GM15510 (cell line): Measurements from ENCODE around the gene SRGAP1.

Experiments
- POLR2A ChIP-seq: IDR thresholded peaks from 3 replicates; pipeline ENCODE4 v1.6.1; 2011; ENCODE audit warnings: borderline replicate concordance; ENCODE audit not compliant: insufficient read length; ENCODE audit errors: extremely low read depth

SRGAP1 gene

DNA sequence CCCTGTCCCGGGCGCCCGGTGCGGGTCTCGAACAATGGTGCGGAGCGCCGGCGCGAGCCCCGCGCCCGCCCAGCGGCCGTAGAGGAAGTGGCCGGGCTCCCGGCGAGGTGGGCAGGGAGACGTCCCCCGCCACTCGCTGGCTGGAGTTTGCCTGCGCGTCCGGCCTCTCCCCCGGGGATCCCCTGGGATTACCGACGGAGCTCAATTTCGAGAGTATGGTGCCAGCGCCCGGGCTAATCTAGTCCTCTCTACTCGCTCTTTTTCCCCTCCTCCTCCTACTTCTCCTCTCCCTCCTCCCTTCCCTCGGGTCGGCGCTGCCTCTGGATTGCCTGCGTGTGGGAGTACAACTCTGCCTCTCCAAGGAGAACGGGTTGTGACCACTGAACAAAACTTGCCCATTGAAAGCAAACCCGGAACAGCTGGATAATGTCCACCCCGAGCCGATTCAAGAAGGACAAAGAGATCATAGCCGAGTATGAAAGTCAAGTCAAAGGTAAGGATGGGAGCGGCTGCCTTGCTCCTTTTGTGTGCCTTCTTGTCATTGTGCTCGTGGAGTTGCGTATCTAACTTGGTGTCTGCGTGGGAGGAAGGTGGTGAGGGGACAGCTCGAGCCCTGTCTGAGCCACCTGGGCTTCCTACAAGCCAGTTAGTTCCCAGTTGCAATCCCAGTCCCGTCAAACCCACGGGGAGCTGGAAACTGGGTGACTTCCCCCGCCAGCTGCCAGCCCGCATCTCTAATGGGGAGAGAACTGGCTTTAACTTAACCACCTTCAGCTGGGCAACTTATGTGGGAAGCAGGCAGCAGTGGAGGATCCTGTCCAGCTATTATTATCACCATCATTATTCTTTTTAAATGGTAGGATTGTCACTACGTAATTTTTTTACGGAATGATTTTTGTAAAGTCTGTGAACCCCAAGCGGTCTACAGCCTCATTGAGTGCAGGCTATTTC is at the start of gene SRGAP1:
Gene SRGAP1, plus strand, starts transcription at position 310 of the 951 bp plus-strand sequence. Its CDS starts 117 bp downstream, at position 427.
- TF ChIP-seq POLR2A, result no peak

DNA sequence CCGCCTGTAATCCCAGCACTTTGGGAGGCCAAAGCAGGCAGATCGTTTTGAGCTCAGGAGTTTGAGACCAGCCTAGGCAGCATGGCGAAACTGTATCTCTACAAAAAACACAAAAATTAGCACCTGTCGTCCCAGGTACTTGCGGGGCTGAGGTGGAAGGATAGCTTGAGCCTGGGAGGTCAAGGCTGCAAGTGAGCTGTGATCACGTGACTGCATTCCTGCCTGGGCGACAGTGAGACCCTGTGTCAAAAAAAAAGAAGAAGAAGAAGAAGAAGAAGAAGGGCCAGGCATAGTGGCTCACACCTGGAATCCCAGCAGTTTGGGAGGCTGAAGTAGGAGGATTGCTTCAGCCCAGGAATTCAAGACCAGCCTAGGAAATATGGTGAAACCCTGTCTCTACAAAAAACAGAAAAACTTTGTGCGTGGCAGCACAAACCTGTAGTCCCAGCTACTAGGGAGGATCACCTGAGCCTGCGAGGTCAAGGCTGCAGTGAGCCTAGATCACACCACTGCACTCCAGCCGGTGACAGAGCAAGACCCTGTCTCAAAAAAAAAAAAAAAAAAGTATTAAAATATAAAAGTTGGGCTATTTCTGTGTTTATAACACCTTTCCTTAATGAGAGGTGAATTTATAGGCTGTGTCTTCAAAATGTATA is 49.3 kb upstream of the SRGAP1 start:
- TF ChIP-seq POLR2A, result no peak

DNA sequence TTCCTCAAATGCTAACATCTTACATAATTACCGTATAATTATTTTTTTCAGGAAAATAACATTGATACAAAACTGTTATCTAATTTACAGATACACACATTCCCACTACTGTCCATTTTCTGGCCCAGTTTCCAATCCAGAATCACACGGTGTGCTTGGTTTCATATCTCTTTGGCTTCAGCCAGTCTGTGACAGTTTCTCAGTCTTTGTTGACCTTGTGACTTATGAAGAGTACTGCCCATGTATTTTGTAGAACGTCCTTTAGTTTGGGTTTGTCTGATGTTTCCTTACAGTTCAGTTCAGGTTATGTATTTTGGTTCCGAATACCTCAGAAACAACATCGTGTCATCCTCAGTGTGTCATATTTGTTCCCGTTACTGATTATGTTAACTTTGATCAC is 48.6 kb upstream of the SRGAP1 start:
- TF ChIP-seq POLR2A, result no peak

DNA sequence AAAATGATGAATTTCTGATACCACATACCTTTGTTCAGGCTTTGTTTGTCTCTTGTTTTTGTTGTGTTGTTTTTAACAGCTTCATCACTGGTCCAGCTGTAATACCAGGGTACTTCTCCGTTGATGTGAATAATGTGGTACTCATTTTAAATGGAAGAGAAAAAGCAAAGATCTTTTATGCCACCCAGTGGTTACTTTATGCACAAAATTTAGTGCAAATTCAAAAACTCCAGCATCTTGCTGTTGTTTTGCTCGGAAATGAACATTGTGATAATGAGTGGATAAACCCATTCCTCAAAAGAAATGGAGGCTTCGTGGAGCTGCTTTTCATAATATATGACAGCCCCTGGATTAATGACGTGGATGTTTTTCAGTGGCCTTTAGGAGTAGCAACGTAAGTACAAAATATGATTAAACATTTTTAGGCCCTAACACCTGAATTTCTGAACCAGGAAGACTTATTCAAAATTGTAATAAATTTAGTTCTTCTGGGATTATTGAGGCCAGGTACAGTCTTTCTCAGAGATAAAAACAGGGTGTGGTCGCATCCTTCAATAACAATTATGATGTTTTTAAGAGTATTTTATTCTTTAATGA is 42.4 kb upstream of the SRGAP1 start:
- TF ChIP-seq POLR2A, result no peak

DNA sequence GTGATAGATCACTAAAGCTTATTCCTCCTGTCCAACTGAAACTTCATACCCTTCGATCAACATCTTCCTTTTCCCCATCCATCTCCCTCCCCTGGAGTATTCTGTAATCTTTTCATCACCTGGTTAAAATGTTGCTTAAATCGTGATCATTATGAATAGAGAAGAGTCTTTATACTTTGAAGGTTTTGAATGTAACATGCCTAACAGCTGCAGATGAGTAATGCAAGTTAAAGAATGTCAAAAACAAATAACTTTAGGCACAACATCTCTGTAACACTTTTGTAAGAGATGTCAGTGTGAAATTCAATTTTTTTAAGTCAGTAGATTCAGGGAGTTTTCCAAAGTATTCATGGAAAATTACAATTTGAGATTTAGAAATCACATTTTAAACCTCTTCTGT is 39.8 kb upstream of the SRGAP1 start:
- no peak for TF ChIP-seq POLR2A

DNA sequence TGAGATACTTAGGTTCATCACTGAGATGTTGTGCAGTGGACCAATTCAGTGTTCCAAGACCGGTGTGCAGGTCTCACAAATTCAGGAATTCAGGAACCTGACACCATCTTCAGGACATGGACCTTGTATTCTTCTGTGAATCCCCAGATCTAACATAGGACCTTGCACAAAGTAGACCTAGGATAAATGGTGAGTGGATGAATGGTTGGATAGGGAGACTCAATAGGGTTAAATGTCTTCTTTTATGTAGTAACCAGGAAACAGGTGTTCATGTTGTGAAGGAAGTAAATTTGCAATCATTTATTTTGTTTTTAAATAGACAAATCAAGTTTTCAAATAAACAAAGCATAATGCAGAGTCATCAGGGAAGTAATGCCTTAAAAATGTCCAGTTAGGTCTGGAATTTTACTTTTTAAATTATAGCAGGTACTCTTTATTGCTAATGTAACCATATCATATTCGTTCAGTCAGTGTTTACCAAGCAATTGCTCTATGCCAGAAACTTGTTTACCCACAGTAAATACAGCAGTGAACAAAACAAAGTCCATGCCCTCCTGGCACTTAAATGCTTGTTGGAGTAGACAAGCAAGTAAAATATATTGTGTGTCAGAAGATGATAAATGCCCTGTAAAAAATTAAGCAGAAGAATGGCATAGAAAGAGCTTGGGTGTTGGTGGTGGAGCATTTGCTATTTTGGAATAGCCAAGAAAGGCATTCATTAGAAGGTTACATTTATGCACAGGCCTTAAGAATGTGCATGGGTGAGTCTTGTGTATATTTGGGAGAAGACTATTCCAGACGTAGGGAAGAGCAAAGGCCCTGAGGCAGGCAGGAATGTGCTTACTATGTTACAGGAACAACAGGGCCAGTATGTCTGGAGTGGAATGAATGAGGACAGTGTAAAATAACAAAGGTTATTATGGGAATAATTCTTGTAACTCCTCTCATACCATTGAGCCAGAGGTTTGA is 38.5 kb upstream of the SRGAP1 start:
- no peak for TF ChIP-seq POLR2A

DNA sequence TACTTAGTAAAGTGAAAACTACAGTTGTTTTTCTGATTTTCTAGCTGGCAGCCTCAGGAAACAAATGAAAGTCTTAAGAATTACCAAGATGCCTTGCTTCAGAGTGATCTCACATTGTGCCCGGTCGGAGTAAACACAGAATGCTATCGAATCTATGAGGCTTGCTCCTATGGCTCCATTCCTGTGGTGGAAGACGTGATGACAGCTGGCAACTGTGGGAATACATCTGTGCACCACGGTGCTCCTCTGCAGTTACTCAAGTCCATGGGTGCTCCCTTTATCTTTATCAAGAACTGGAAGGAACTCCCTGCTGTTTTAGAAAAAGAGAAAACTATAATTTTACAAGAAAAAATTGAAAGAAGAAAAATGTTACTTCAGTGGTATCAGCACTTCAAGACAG is 35.9 kb upstream of the SRGAP1 start:
- TF ChIP-seq POLR2A, result no peak

DNA sequence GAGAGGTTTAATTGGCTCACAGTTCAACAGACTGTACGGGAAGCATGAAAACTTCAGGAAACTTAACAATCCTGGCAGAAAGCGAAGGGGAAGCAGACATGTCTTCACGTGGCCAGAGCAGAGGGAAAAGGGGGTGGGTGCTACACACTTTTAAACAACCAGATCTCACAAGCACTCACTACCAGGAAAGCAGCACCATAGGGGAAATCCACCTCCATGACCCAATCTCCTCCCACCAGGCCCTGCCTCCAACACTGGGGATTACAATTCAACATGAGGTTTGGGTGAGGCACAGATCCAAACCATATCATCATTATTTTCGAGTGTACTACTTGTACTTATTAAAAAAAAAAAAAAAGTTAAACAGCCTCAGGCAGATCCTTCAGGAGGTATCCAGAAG is 34.9 kb upstream of the SRGAP1 start:
- TF ChIP-seq POLR2A, result no peak

DNA sequence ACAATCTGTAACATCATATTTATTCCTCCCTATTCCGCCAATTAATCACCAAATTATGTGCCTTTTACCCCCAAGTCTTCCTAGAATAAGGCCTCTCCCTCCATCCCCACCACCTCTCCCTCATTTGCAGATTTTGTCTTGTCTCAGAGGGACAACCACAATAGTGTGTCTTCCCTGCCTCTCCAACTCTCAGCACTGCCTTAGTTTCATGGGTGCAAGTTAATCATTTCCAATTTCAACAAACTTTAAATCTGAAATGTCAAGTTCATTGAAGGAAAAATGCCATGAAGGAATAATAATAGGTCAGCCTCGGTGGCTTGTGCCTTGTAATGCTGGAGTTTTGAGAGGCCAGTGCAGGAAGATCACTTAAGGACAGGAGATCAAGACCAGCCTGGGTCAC is 33.2 kb upstream of the SRGAP1 start:
- TF ChIP-seq POLR2A, result no peak

DNA sequence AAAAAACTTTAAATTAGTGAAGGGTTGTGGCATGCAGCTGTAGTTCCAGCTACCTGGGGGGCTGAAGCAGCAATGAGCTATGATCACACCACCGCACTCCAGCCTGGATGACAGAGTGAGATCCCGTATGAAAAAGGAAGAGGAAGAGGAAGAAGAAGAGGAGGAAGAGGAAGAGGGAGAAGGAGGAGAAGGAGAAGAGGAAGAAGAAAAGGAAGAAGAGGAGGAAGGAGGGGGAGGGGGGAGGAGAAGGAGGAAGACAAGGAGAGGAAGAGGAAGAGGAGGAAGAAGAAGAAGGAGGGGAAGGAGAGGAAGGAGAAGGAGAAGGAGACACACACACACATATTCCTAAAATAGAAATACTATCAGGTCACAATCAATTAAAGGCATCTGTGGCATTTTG is 32.7 kb upstream of the SRGAP1 start:
- TF ChIP-seq POLR2A, result no peak

DNA sequence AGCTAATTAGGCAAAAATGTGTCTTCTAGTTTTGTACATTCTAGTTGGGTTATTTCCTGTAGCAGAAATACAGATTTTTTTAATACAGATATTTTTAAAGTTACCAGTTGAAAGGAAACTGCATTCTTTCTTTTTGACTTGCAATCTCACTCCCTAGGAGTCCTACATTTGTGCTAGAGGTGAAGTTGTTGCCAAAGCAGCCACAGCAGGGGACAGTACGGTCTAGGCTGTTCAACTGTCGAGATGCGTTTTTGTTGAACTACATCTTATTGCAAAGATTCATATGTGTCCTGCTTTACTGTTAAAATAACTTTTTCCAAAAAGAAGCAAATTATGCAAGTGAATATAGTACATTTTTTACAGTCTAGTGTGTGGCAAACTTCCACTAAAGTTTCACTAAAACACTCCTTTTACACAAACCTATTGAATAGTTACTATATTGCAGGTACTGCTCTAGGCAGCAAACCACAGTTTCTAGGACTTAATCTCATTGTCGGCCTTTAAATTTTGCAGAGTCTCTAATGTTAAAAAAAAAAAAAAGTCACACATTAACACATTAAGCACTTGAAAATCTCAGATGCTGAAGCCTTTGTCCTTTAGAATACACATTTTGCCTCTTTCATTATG is 30.2 kb upstream of the SRGAP1 start:
- no peak for TF ChIP-seq POLR2A

DNA sequence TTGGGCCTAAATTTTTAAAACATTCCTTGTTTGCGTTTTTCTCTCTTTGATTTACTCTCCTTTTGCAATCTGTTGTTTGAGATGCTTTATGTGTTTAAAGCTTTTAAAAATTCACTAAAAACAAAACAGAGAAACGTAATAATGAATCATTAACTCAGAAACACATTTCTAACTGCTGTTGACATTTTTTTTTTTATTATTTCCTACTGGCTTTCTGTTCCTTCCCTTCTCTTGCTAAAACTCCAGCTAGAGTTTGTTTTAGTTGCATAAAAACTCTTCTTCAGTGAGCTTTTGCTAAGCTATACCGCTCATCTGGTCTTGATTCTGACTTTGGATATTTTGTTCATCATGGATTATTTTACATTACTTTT is 29.0 kb upstream of the SRGAP1 start:
- TF ChIP-seq POLR2A, result no peak

DNA sequence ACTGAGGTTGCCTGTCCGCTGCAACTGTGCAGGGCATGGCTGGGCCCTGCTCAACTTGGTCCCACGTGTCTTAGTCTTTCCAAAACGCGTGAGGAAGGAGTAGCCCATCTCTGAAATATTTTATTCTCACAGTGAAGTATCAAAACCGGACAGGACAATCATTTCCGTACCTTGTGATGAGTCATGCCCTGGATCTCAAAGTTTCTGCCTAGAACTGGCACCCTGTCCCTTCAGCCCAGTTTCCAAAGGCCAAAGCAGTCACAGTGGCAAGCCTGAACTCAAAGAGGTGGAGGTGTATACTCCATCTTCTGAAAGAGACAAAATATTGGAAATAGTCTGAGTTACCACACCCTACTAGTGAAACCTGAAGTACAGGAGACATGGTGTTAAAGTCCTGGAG is 28.5 kb upstream of the SRGAP1 start:
- no peak for TF ChIP-seq POLR2A

DNA sequence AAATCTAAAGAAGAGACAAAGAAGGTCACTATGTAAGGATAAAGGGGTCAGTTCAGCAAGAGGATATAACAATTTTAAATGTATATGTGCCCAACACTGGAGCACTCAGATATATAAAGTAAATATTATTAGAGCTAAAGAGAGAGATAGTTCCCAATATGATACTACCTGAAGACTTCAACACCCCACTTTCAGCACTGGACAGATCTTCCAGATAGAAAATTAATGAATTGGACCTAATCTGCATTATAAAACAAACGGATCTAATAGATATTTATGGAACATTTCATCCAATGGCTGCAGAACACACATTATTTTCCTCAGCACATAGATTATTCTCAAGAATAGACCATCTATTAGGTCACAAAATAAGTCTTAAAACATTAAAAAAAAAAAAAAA is 24.1 kb upstream of the SRGAP1 start:
- TF ChIP-seq POLR2A, result no peak
